ENCODE measurements around the gene EFCAB7.

- TF ChIP-seq CTCF (IDR thresholded peaks at IDR 0.05): no peak
- no peak for TF ChIP-seq POLR2A (IDR thresholded peaks at IDR 0.05)
These were observed 413 bp downstream of the EFCAB7 start for GRCh38 chr1:63523738-63524137.
